GM21381 (cell line): ENCODE measurements around the gene PXK.
"Not testable (repeated sequence)": the region's sequence is repeated elsewhere in the genome, so short reads cannot be mapped to it uniquely, and the experiment has no call there.

Source experiments
- ATAC-seq: cut with Tn5 transposase; IDR thresholded peaks from one replicate; pipeline ENCODE4 v1.9.1; 2021; ENCODE audit warnings: mild to moderate bottlenecking, moderate library complexity; ENCODE audit not compliant: unreplicated experiment

PXK gene

GRCh38 chr3:58332575-58333188, at the start of gene PXK:
Gene PXK, plus strand, starts transcription at chr3:58332892. Its CDS starts 97 bp downstream, at chr3:58332989.
- ATAC-seq: peak; percentile 94

- ATAC-seq: no peak
These were observed 47.4 kb upstream of the PXK start for GRCh38 chr3:58285334-58285733.

- no peak for ATAC-seq
These were observed 45.3 kb upstream of the PXK start for GRCh38 chr3:58287354-58287753.

- ATAC-seq: no peak
These were observed 44.5 kb upstream of the PXK start for GRCh38 chr3:58288011-58288728.

GRCh38 chr3:58288964-58289613, 43.6 kb upstream of the PXK start:
- not testable (repeated sequence) for ATAC-seq

- not testable (repeated sequence) for ATAC-seq
These were observed 42.2 kb upstream of the PXK start for GRCh38 chr3:58290446-58290845.

- ATAC-seq: no peak
These were observed 40.9 kb upstream of the PXK start for GRCh38 chr3:58291671-58292338.

GRCh38 chr3:58292866-58293265, 39.8 kb upstream of the PXK start:
- ATAC-seq: no peak

GRCh38 chr3:58293516-58293915, 39.2 kb upstream of the PXK start:
- no peak for ATAC-seq

GRCh38 chr3:58296269-58296668, 36.4 kb upstream of the PXK start:
- ATAC-seq: no peak

GRCh38 chr3:58296843-58297242, 35.8 kb upstream of the PXK start:
- no peak for ATAC-seq

- ATAC-seq: no peak
These were observed 34.5 kb upstream of the PXK start for GRCh38 chr3:58298190-58298589.

- no peak for ATAC-seq
These were observed 33.6 kb upstream of the PXK start for GRCh38 chr3:58299075-58299474.

GRCh38 chr3:58299839-58300516, 32.7 kb upstream of the PXK start:
- no peak for ATAC-seq

- ATAC-seq: peak; percentile 87
These were observed 26.6 kb upstream of the PXK start, which contains the start of the genes HTD2 and RPP14 for GRCh38 chr3:58305882-58306711. Gene HTD2, plus strand, starts transcription at chr3:58306520. Its CDS starts 11,094 bp downstream, at chr3:58317614. Gene RPP14, plus strand, starts transcription at chr3:58306245. Its CDS starts 4,085 bp downstream, at chr3:58310330.

GRCh38 chr3:58307639-58308215, 25.0 kb upstream of the PXK start:
- ATAC-seq: no peak

- no peak for ATAC-seq
These were observed 24.0 kb upstream of the PXK start for GRCh38 chr3:58308728-58309127.

- ATAC-seq: no peak
These were observed 14.9 kb upstream of the PXK start for GRCh38 chr3:58317811-58318210.

GRCh38 chr3:58321791-58322190, 10.9 kb upstream of the PXK start:
- ATAC-seq: no peak

GRCh38 chr3:58322793-58323192, 9.9 kb upstream of the PXK start:
- no peak for ATAC-seq
